Fibroblast of mammary gland (primary cell): ENCODE results near the gene MROH2A.

Source experiments
- DNase-seq: peaks from one replicate; pipeline ENCODE4 v3.0.0-alpha.2; 2010; ENCODE audit warnings: low read depth
- H3K4me3 ChIP-seq: 2 replicates; pipeline ENCODE4 v1.5.1; 2011; ENCODE audit warnings: low read depth, mild to moderate bottlenecking, low read length, moderate library complexity; ENCODE audit not compliant: control insufficient read depth
- TF ChIP-seq, protein P1 (sequence below): conservative IDR thresholded peaks from 2 replicates; pipeline ENCODE4 v1.5.1; 2011; ENCODE audit warnings: low read depth, low read length, inconsistent platforms; ENCODE audit not compliant: control insufficient read depth, insufficient read depth

Gene MROH2A

DNA sequence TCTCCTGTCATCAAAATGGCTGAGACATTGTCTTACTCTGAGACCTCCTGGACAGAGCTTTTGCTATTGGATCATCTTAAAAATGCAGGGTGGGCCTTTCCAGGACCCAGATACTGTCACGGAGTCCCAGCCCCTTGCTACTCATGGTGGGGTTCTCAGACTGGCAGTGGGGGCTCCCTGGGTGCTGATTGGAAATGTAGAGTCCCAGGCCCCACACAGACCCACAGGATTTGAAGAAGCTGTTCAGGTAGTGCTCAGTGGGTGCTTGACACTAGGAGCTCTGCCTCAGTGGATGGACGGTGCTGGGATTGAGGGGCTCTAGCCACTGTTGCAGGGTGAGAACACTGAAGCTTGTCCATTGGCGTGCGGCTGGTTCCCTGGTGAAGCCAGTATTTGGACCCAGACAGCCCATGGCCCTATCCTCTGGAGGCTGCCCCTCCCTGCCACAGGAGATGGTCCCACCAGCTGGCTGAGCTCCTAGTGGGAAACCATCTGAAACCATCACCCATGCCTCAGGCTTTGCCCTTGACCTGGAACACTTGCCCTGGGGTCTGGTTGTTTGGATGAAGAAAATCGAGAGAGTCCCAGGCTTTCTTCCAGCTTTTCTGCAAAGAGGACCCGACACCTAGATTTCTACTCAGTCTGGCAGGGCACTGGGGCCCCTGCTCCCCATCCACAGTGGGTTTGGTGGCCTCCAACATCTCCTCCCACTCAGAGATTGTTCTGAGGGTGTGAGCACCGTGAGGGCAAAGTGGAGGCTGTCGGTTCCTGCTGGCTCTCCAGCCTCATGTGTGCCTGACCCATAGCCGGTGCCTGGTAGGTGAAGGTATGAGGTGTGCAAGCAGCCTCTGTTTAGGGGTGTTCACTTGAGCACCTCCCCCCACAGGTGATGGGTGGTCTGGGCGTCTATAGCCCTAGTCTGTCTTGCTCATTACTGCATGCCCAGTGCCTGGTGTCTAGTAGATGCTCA lies 30.1 kb downstream of the MROH2A start:
- DNase-seq, result no peak
- H3K4me3 ChIP-seq, result no peak overlapping the region
- TF ChIP-seq, protein P1, sequence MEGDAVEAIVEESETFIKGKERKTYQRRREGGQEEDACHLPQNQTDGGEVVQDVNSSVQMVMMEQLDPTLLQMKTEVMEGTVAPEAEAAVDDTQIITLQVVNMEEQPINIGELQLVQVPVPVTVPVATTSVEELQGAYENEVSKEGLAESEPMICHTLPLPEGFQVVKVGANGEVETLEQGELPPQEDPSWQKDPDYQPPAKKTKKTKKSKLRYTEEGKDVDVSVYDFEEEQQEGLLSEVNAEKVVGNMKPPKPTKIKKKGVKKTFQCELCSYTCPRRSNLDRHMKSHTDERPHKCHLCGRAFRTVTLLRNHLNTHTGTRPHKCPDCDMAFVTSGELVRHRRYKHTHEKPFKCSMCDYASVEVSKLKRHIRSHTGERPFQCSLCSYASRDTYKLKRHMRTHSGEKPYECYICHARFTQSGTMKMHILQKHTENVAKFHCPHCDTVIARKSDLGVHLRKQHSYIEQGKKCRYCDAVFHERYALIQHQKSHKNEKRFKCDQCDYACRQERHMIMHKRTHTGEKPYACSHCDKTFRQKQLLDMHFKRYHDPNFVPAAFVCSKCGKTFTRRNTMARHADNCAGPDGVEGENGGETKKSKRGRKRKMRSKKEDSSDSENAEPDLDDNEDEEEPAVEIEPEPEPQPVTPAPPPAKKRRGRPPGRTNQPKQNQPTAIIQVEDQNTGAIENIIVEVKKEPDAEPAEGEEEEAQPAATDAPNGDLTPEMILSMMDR, result no peak

DNA sequence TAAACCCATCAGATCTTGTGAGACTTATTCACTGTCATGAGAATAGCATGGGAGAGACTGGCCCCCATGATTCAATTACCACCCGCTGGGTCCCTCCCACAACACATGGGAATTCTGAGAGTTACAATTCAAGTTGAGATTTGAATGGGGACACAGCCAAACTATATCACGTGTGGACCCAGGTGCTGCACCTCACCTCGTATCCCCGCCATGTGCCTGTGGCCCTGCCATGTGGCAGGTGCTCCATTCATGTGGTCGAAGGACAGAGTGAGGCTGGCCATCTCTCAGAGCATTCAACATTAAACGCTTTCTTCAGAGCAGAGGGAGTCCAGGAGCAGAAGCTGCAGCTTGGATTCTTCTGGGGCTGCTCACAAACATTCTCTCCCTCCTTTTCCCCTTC lies 32.3 kb downstream of the MROH2A start:
- TF ChIP-seq, protein P1, result no peak
- DNase-seq, result no peak
- no peak overlapping the region for H3K4me3 ChIP-seq

DNA sequence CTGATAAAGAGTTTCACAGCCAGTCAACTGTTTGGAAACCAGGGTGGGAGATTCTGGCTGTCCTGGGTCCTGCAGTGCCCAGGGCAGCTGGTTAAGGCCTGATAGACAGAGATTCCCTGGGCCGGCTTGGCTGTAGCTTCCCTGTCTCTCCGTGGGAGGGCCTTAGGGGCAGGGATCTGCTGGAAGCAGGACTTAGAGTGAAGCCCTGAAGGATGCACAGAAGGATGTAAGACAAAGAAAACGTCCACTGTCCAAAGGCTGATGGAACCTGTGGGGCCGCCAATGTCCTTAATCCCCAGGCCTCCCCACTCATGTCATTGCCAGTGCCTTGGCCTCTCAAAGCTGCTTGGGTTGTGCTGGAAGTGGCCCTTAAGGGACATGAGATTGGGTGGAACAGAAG lies 33.0 kb downstream of the MROH2A start:
- DNase-seq, result no peak
- H3K4me3 ChIP-seq, result no peak overlapping the region
- TF ChIP-seq, protein P1, result no peak

DNA sequence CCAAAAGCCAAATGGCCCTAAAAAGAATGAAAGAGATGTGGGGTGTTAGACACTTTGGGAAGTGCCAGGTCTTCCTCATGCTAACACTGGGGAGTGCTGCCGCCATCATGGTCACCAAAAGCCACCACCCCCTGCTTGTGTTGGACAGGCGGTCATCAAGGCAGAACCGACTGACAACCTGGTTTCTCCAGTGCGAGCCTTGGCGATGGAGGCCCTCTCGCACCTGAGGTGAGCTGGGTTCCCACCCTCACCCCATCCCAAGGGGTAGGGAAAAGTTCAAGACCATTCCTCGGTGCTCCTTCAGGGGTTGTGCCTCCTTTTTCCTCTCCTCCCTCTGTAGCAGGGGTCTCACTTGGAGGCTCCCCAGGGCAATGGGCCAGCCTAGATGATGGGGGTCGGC lies 33.6 kb downstream of the MROH2A start:
- TF ChIP-seq, protein P1, result no peak
- no peak overlapping the region for H3K4me3 ChIP-seq
- DNase-seq, result no peak

DNA sequence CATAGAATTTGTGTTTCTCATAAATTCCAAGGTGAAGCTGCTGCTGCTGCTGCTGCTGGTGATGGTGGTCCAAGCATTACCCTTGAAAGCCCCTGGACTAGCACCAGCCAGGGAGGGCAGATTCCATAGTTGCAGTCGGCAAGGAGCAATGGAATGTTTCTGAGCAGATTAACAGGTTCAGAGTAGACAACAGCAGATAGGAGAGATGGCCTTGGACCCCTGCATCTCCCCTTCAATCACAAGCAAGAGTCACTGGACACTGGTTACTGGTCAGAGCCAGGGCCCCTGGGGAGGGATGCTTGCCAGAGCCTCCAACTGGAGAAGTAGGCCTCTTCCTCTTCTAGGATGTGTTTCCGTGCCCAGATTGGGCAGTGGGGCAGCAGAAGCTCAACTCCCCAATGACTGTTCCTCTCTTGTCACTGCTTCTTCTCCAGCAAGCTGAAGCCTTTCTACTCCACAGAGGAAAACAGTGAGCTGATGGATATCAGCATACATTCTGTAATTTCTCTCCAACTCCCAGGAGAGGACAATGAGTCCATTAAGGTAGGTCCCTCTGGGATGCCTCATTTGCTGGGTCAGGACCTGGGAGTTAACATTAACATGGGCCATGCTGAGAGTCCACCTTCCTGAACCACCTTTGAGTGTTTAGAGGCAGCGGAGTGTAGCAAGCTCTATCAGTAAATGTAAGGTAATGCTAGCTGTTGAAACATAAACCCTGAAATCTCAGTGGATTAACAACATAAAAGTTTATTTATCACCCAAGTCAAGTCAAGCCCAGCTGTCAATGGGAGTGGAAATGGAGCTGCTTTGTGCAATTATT lies 35.3 kb downstream of the MROH2A start:
- no peak for DNase-seq
- no peak overlapping the region for H3K4me3 ChIP-seq
- TF ChIP-seq, protein P1, result no peak

DNA sequence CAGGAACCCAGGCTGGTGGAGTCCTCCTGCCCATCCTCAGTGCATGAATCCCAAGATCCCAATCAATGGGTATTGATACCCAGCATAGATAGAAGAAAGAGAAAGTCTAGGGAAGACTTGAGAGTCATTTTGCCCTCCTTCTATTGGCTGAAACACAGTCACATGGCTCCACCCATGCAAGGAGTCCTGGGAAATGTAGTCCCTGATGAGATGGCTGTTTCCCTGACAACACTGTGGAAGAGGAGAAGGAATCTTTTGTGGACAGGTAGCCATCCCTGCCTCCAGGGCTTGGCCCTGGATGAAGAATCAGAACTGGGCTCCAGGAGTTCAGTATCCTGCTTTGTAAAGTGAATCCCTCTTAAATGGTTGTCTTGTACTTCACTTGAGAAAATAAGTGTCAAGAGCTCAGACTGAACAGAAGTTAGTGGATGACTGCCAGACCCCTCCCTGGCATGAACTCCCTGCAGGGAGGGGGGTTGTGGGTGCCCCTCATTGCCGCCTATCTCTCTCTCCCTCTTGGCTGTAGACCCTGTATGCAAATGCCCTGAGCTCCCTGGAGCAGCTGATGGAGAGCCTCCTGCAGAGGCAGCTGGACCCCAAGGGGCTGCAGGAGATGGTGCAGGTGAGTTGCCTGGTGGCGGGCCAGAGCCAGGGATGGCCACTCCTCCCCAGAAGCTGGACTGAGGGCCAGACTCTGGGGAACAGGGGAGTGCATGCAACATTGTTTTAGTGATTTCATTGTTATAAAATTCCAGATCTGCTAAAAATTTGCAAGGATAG lies 36.1 kb downstream of the MROH2A start:
- DNase-seq, result peak; percentile 20
- TF ChIP-seq, protein P1, result no peak
- H3K4me3 ChIP-seq, result no peak overlapping the region
